HG03520 (cell line): Measurements from ENCODE around the gene DNASE1L1.

ENCODE experiments used
- ATAC-seq: cut with Tn5 transposase; IDR thresholded peaks from one replicate; pipeline ENCODE4 v1.9.1; 2021; ENCODE audit warnings: mild to moderate bottlenecking, moderate library complexity; ENCODE audit not compliant: unreplicated experiment

DNASE1L1 gene

DNA sequence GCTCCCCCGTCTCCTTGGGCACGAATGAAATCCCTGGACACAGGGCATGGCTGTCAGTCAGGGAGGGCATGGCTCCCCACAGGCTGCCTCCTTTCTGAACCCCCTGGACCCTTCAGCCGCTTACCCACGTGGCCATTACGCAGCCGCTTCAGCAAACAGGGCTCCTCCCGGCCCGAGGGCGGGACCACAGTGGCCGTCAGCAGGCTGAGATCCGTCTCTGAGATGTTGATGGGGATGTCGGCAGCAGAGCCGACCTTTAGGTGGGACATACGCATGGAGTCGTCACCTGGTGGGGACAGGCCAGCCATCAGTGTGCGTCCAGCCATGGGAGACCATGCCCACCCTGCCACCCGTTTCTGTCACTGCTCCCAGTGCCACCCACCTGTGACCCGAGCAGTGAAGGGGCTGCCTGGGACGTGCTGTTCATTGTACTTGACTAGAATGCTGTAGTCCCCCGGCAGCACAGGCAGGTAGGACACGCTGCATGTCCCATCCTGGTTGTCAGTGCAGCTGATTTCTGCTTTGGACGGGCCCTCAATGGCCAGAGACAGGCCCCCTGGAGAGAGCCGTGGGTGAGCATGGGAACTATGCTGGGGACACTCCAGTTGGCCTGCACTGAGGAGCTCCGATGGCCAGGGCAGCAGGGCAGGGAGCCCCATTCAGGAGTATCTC, 55.7 kb downstream of the DNASE1L1 start:
- ATAC-seq: no peak

- no peak for ATAC-seq
Measured at GRCh38 chrX:154352466-154352865, 56.6 kb downstream of the DNASE1L1 start.

- no peak for ATAC-seq
Measured at GRCh38 chrX:154352012-154352401, 57.0 kb downstream of the DNASE1L1 start.
